Epithelial cell of esophagus (primary cell): ENCODE data around the gene SIT1.

Experiments used
- DNase-seq: peaks from one replicate; pipeline ENCODE4 v3.0.0; 2010; ENCODE audit warnings: low read depth
- H3K4me3 ChIP-seq: 2 replicates; pipeline ENCODE4 v1.5.1; 2011; ENCODE audit warnings: mild to moderate bottlenecking, low read length, control low read depth
- TF ChIP-seq, protein P1 (sequence below): IDR thresholded peaks from 2 replicates; pipeline ENCODE4 v1.5.1; 2011; ENCODE audit warnings: low read depth, mild to moderate bottlenecking, low read length, control low read depth, inconsistent platforms; ENCODE audit not compliant: insufficient read depth; ENCODE audit errors: missing control alignments

The SIT1 gene

GRCh38 chr9:35666549-35666948, 15.8 kb upstream of the SIT1 start:
- TF ChIP-seq, protein P1, sequence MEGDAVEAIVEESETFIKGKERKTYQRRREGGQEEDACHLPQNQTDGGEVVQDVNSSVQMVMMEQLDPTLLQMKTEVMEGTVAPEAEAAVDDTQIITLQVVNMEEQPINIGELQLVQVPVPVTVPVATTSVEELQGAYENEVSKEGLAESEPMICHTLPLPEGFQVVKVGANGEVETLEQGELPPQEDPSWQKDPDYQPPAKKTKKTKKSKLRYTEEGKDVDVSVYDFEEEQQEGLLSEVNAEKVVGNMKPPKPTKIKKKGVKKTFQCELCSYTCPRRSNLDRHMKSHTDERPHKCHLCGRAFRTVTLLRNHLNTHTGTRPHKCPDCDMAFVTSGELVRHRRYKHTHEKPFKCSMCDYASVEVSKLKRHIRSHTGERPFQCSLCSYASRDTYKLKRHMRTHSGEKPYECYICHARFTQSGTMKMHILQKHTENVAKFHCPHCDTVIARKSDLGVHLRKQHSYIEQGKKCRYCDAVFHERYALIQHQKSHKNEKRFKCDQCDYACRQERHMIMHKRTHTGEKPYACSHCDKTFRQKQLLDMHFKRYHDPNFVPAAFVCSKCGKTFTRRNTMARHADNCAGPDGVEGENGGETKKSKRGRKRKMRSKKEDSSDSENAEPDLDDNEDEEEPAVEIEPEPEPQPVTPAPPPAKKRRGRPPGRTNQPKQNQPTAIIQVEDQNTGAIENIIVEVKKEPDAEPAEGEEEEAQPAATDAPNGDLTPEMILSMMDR = no peak
- no peak overlapping the region for H3K4me3 ChIP-seq
- DNase-seq = no peak

DNA sequence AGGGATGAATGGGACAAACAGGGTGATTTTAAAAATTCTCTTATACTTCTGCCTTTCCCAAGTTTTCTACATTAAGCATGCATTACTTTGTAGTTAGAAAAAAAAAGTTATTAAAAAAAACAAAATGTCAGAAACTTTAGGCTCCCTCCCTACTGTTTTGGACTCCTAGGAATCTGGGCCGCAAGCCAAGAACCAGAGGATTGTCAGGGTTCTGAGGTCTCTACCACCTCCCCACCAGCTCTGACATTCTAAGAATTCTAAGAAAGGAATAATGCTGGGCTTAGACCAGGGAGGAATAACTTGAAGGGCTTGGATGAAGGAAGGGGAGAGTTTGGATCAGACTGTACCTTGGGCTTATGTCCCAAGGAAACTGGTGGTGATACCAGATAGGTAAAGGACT, 15.3 kb upstream of the SIT1 start:
- no peak overlapping the region for H3K4me3 ChIP-seq
- DNase-seq = no peak
- TF ChIP-seq, protein P1 = no peak

DNA sequence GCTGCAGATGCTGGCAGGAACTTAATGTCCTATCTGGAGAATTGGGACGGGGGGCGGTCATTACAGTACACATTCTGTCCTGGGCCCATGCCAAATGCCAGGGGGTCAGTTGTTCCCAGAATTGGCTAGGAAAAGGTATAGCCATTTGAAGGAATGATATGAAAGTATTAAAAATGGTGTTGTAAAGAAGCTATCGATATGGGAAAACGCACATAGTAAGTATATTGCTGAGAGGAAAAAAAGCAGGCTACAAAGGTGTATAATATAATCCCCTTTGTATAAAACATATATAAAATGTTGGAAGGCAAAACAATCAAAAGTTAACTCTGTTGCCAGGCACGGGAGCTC, 14.7 kb upstream of the SIT1 start:
- TF ChIP-seq, protein P1 = no peak
- DNase-seq = no peak
- H3K4me3 ChIP-seq = peak overlapping the region; percentile 66

DNA sequence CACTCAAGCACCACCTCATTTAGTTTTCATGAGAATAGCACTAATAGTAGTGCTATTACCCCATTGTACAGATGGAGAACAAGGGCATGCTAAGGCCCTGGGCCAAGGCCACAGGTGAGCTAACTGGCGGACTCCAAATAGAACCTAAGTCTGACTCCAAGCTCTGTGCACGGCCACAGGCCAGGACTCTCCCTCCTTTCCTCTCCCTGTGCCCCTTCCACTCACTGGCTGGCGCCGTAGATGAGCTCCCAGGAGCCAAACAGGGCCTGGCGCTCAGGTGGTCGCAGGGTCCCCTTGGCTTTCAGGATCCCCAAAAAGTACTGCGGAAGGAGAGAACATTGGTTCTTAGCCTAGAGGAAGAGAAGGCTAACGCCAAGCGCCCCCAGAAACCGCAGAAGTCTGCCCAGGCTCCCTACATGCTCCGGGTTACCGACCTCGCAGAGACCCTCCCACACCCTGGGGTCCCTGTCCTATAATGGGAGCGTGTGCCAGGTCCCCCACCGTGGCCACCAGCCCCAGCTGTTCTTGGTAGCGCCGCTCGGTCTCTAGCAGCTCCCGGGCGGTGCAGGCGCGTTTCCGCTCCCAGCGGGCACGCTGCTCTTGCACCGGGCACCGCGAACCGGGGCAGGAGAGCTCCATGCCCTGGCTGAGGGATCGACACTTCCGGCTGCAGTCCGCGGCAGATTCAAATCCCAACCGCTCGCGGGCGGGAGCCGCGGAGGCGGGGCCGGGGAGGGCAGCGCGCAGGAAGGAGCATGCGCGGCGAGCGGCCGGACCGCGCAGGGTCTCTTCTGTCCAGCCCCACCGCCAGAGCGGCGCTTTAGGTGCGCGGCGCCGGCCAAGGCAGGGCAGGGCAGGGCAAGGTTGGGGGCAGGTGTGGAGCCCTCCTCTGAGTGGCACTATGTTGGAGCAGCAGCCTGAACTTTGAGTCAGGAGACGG, 14.1 kb upstream of the SIT1 start, which contains the start of gene ARHGEF39:
Gene ARHGEF39, minus strand, starts transcription at position 665 of the 940 bp plus-strand sequence. Its CDS starts 26 bp downstream, at position 639.
- peak; percentile 80 for DNase-seq
- peak within 1 kb of the TSS; percentile 66 for H3K4me3 ChIP-seq
- TF ChIP-seq, protein P1 = no peak

DNA sequence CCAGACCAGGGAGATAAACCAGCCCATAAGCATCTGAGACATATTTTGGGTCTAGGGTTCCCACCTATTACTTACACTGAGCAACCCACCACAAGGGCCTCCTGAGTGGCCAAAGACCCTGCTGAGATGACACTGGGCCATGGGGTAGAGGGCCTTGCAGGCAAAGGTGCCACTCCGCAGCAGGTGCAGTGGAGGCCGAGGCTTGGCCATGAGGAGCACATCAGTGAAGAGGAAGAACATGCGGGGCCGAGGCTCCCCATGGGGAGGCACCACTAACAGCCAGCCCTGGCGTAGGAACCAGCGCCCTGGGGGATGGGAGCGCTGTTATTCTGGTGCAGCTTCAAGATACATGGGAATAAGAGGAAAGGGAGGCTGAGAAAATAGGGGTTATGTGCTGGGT, 11.7 kb upstream of the SIT1 start:
- TF ChIP-seq, protein P1 = no peak
- no peak for DNase-seq
- H3K4me3 ChIP-seq = no peak overlapping the region

DNA sequence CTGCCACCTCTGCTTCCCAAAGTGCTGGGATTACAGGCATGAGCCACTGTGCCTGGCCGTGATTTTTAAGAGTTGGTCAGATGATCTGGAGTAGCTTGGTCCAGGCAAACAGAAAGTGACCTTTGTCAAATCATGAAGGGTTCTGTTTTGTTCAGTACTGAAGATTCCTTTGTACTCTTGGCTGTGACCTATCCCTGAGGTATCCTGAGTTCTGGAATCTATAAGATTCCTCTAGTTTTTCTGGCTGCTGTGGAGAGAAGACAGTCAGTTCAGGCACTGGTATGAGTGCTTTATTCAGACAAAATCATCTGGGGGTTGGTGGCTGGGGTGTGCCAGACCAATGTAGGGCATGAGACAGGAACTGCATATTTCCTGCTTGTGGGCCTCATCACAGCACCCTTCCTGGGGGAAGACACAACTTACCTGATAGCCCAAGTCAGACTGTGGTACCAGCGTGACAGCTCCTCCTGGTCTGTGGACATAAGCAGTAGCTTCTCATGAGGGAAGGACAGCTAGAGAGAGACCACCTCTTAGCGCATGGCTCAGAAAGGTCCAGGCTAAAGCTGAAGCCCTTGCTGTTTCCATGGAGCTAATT, 11.1 kb upstream of the SIT1 start:
- no peak for DNase-seq
- H3K4me3 ChIP-seq = no peak overlapping the region
- TF ChIP-seq, protein P1 = no peak
